HG03066 (cell line): ENCODE data around the gene OAF.
"Not testable (repeated sequence)": the region's sequence is repeated elsewhere in the genome, so short reads cannot be mapped to it uniquely, and the experiment has no call there.

Source experiments
- ATAC-seq: cut with Tn5 transposase; IDR thresholded peaks from one replicate; pipeline ENCODE4 v1.9.1; 2021; ENCODE audit warnings: low read depth; ENCODE audit not compliant: unreplicated experiment

The OAF gene

GRCh38 chr11:120260616-120261015, 49.8 kb downstream of the OAF start:
- no peak for ATAC-seq

DNA sequence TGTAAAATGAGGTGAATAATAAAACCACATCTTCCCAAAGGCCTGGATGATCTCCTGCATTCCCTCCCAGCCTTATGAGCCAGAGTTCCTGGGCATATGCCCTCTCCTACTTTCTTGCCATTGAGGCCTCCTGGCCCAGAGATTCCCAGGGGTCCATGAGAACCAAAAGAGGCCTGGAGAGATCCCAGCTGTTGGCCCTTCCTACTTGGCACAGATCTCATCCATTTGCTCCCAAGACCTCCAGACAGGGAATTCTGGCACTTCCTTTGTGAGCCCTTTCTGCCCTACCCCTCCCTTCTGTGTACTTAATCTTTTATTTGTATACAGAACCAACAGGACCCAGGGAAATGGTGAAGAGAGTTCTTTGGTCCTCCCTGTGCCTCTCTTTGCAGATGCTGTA, 50.5 kb downstream of the OAF start:
- no peak for ATAC-seq

GRCh38 chr11:120261931-120262330, 51.1 kb downstream of the OAF start:
- ATAC-seq, result no peak

DNA sequence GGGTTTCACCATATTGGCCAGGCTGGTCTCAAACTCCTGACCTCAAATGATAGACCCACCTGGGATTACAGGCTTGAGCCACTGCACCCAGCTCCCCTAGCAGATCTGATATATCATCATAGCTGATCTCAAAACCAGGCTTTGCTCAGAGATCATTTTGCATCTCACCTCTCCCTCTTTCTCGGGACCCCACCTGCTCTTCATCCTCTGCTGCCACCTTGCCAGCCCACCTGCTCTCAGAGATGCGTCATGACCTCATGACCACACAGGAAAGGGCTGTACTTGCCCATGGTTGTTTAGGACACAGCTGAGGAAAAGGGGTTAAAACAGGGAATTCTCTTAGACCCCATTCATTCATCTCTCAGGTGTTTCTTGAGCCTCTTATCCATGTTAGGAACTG, 56.5 kb downstream of the OAF start:
- no peak for ATAC-seq

- ATAC-seq, result no peak
Observed at GRCh38 chr11:120268686-120269085, 57.9 kb downstream of the OAF start.

DNA sequence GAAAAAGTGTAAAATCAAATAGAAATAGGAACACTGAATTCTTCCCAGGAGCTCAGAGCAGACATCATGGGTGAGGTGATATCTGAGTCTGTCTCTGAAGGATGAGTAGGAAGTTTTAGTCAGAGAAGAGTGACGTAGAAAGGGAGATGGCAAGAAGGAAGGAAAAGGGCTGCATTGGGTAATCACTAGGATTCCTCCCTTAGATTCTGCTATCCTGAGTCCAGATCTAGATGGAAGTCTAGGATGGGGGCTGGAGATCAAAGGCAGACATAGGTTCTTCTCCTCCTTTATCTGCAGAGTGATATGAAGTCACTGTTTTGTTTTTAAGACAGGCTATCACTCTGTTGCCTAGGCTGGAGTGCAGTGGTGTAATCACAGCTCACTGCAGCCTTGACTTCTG, 59.6 kb downstream of the OAF start:
- ATAC-seq, result no peak

- no peak for ATAC-seq
Observed at GRCh38 chr11:120271672-120272071, 60.8 kb downstream of the OAF start.

DNA sequence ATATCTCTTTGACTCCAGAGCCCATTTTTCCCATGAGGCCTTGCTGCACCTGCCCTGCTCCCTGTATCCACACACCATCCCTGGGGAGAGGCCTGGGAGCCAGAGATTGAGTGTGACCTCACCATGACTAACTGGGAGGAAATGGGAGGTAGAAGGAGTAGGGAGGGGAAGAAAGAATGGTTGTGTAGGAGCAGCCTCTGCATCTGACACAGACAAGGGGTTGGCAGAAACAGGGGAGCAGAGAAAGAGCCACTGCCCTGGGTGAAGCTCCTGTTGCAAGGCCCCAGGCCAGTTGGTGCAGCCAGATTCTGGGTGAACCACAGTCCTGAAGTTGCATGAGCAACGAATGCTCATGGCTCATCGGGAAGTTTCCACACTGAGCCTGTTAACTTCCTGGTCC, 61.5 kb downstream of the OAF start:
- ATAC-seq, result no peak

DNA sequence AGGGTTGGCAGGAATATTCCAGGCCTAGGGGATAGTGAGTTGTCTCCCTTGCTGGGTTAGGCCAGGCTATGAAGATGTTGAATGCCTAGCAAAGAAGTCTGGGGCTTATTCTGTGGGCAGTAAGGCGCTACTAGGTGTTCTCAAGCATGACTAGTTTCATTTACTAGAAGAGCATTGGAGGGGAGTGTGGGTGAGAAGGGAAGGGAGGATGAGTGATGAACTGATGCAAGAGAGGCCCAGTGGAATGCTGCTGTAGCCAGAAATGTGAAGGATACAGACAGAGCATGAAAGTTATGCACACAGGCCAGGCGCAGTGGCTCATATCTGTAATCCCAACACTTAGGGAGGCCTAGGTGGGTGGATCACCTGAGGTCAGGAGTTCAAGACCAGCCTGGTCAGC, 62.6 kb downstream of the OAF start:
- no peak for ATAC-seq

- ATAC-seq, result not testable (repeated sequence)
Observed at GRCh38 chr11:120273956-120274355, 63.1 kb downstream of the OAF start.

- ATAC-seq, result no peak
Observed at GRCh38 chr11:120279502-120279901, 68.7 kb downstream of the OAF start.
